ENCODE measurements around the gene OLA1. TPM values are rescaled to one million over a fixed set of nuclear protein-coding genes. Genes with fewer than 3 reads are reported as not detected.

The OLA1 gene
- total and polyA plus RNA-seq, 9 of the 15 experiments (the other 6 are each of a cell fraction or from before 2014, with no cell fraction given): 208 to 353 (median 225) TPM

DNA sequence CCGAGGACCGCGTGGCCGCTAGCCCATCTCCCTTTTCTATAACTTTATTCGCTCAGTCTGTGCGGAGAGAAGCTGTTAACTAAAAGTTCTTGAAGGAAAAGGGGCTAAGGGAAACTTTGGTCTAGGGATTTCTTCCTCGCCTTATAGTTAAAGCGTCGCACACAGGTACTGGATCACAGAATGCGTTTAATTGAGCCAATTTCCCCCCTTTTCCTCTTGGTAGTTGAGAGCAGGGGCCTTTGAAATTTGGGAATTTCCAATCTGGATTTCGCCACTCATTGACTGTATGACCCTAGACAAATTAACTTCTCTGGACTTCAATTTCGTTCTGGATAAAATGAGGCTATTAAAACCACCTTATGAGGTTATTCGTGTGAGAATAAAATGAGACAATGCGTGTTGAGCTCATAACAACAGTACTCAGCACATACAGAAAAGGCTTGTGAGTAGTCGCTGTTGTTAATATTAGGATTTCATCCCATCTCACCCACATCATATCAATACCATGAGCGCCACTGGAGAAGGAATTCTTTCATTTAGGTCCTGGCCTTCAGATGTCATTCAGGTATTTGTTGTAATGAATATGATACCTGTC, 763 bp upstream of the OLA1 start (continued):
- TF ChIP-seq GABPA (tag; conservative IDR thresholded peaks at IDR 0.05; ENCODE audit: low read depth): 0 out of 2 replicates have a peak, but pooled peaks have one; percentile 66
- peak; percentile 74; the same call in 1 of the 2 replicates for TF ChIP-seq ZNF644 (tag; IDR thresholded peaks at IDR 0.05; ENCODE audit: low read depth)

GRCh38 chr2:174247474-174248186, 702 bp downstream of the OLA1 start:
- Histone ChIP-seq H2AFZ (ENCODE audit: low read depth, low read length) (peak overlapping the region; percentile 91), H3K9me3 (replicated peaks; ENCODE audit: control insufficient read depth, insufficient read depth, low read depth, low read length) (no peaks in the 10 kb centered on the region), H4K20me1 (replicated peaks; ENCODE audit: control insufficient read depth, insufficient read depth, low read length) (0 out of 2 replicates have a peak, but pooled peaks cover 3% of the 10 kb centered on the region), H3K9ac (ENCODE audit: insufficient read depth in 1 of 2, low read depth in 2 of 2, low read length in 2 of 2) (peak overlapping the region; percentile 91 to 93), H3K4me1 (replicated peaks in 1 of 2; ENCODE audit: control insufficient read depth in 2 of 2, insufficient read depth in 2 of 2, low read length in 2 of 2) (peaks cover 5 to 14% of the 10 kb centered on the region in 2 experiments; a peak in 4 of 5 replicates), H3K4me3 (peak overlapping the region; percentile 87), H3K36me3 (ENCODE audit: control insufficient read depth, insufficient read depth, low read length) (peaks cover 36% of the 10 kb centered on the region), H3K4me2 (ENCODE audit: insufficient read depth, low read length) (peak overlapping the region; percentile 85), H3K79me2 (ENCODE audit: control insufficient read depth, insufficient read depth, low read length) (peaks cover 63% of the 10 kb centered on the region), H3K27me3 (ENCODE audit: control insufficient read depth in 2 of 2, insufficient read depth in 2 of 2, low read length in 2 of 2) (no peaks in the 10 kb centered on the region), H3K9me1 (ENCODE audit: control insufficient read depth, insufficient read depth, low read length) (no peaks in the 10 kb centered on the region), H3K27ac (ENCODE audit: extremely low read depth, low read depth, low read length) (peak overlapping the region; percentile 90)
- FAIRE-seq (peak; percentile 48), ATAC-seq (peak; percentile 39), DNase-seq (ENCODE audit: extremely low read depth in 1 of 4, low spot score in 3 of 4) (peak in 2 of 4 experiments; percentile 35 to 52)
- ChIA-PET CTCF (ENCODE audit: low intra/inter-chr PET ratio) (no interaction called here), POLR2A (interaction anchor here (0.6 to 3.1 kb wide), 9 partner anchors 8 to 1290 kb away, joined by 3 to 10 read pairs (median 4); no protein-coding TSS in a partner anchor)
- in situ Hi-C loops (cut with MboI) (no loop called here), intact Hi-C loops (cut with micrococcal nuclease) (loop anchor here (5.0 to 10.0 kb wide), 2 partner anchors 90 to 283 kb away; partner anchors contain the start of gene SP3)
- no TSS peak for BruUV-seq (replicated peaks)
- 1% methylated on average over 11 of the region's 14 CpGs for WGBS (ENCODE audit: insufficient coverage, low coverage, missing lambda C conversion rate)
- TF ChIP-seq ZNF586 (CRISPR knock-in tag; conservative IDR thresholded peaks at IDR 0.05) (no peak), POLR2AphosphoS5 (IDR thresholded peaks at IDR 0.05; ENCODE audit: control insufficient read depth, insufficient read depth, low read depth, low read length) (no peak), MYBL2 (IDR thresholded peaks at IDR 0.05; ENCODE audit: low read depth) (no peak), MYBL2 (CRISPR knock-in tag; IDR thresholded peaks at IDR 0.05; ENCODE audit: borderline replicate concordance) (no peak), ZBTB26 (CRISPR knock-in tag; IDR thresholded peaks at IDR 0.05) (0 out of 2 replicates have a peak, but pooled peaks have one; percentile 22), TEAD2 (tag; IDR thresholded peaks at IDR 0.05) (no peak), HDAC1 (IDR thresholded peaks at IDR 0.05) (no peak), NFATC3 (IDR thresholded peaks at IDR 0.05) (no peak), THAP12 (CRISPR knock-in tag; IDR thresholded peaks at IDR 0.05) (no peak), TEAD1 (CRISPR knock-in tag; IDR thresholded peaks at IDR 0.05) (peak in 1 of 2 experiments; percentile 41; a peak in 1 of 4 replicates), ERF (CRISPR knock-in tag; IDR thresholded peaks at IDR 0.05) (no peak), FIP1L1 (IDR thresholded peaks at IDR 0.05; ENCODE audit: low read depth, low read length, poor library complexity, severe bottlenecking) (no peak), ATF7 (IDR thresholded peaks at IDR 0.05) (no peak), ZNF347 (CRISPR knock-in tag; IDR thresholded peaks at IDR 0.05; ENCODE audit: low read depth) (no peak)

All from K562 (cell line).